Right kidney (tissue), 1 donor: ENCODE results near the gene GREB1.

Experiments
- DNase-seq: peaks from one replicate; pipeline ENCODE4 v3.0.0-alpha.2; 2016

Gene GREB1

DNA sequence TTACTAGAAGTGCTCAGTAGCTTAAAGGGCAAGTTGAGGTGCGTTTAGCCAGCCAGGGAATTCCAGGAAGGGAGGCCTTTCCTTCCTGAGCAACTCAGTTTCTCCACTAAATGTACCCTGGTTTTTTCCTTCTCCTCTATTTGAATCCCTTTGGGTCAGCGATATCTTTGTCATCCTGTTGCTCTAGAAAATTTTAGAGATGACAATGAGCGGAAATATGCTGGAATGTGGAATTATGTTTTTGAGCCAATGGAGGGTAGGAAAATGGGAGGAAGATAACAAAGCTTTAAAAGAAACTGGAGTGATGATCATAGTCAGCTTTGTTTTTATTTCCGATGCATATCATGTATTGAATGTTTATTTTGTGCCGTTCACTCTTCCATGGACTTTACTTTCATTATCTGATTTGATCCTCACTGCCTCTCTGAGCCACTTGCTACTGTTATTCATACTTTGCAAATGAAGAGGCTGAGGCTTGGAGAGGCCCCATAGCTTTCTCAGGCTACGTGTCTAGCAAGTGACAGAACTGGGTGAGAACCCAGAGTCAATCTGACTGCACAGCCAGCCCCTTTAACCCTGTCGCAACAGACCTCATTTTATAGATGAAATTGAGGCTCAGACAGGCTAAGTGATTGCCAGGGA, 68.8 kb downstream of the GREB1 start:
- no peak for DNase-seq

DNA sequence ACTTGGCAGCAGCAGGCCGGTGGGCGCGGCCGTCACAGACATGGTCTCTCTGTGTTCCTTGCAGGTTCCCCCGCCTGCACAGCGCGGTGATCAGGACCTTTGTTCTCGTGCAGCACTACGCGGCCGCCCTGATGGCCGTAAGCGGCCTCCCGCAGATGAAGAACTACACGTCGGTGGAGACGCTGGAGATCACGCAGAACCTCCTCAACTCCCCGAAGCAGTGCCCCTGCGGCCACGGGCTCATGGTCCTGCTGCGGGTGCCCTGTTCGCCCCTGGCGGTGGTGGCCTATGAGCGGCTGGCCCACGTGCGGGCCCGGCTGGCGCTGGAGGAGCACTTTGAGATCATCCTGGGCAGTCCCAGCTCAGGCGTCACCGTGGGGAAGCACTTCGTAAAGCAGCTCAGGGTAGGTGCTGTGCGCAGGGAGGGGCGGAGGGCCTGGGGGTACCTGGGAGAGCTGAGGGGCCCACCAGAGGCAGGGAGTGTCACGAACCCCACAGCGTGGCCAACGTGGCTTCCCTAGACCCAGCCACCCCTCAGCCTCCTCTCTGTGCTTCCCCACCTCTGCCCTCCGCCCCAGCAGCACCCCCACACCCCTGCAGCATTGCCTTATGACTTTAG, 76.9 kb downstream of the GREB1 start:
- no peak for DNase-seq

DNA sequence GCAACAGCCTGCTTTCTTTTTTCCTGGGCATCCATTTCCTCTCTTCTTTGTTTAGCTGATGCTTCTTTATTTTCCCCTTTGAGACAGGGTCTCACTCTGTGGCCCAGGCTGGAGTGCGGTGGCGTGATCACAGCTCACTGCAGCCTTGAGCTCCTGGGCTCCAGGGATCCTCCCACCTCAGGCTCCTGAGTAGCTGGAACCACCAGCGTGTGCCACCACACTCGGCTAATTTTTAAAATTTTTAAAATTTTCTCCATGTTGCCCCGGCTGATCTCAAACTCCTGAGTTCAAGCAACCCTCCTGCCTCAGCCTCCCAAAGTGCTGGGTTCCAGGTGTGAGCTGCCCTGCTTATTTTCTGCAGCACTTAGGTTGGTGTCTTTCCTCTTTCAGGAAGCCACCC, 77.4 kb downstream of the GREB1 start:
- no peak for DNase-seq

DNA sequence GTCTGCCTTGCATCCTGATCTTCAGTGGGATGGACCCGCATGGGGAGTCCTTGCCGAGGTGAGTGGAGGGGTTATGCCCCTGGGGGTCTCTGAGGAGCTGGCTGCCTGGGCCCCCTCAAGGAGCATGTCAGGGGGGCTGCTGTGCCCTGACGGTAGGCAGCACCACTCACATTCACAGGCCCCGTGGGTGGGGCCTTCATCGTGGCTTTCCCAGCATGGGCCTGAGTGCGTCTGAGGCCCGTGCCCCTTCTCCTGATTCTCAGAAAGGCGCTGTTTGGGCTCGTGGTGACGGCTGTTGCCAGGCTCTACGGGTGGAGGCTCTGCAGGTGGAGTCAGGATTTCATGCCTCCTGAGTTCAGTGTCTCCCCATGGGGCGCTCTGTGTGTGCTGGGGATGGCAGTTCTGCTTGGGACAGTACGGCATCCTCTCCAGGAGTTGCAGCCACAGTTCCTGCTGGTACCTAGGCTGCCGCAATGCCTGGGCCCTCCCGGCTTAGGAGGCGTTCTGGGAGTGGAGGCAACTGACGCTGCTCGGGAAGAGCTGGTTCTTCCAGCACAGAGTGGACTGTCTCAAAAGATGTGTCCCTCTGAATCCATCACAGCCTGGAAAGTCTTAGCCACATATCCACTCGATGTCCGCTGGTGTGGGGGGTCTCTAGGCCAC, 78.8 kb downstream of the GREB1 start:
- DNase-seq, result no peak

DNA sequence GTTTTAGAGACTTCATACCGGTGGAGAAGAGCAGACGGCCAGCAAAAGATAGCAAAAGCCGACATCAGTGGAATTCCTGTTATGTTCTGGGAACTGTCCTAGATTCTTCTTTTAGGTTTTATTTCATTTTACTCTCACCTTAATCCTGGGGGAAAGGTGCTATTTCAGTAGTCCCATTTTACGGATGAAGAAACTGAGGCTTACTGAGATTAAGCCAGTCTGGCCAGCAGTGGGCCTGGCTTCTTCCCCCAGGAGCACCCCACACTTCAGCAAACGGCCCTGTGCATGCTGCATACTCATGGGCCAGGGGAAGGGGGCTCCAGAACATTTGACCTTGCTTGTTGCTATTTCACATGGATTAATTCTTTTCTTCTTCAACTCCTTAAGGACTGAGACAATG, 79.5 kb downstream of the GREB1 start:
- DNase-seq, result no peak

DNA sequence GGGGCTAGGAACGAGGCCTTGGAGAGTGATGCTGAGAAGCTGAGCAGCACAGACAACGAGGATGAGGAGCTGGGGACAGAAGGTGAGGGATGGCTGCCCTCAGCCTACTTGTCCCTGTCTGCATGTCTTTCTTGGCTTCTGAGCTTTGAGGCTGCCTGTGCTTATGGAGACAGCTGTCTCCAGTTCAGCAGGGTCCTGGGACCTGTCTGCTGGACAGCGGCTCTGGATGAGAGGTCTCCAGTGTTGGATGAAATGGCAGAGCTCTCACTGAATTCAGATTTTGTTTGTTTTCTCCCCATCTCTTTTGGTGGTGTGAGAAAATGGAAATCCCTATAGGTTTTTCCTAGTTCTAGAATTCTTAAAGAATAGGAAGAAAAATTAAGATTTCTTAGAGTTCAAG, 81.4 kb downstream of the GREB1 start:
- DNase-seq, result no peak

DNA sequence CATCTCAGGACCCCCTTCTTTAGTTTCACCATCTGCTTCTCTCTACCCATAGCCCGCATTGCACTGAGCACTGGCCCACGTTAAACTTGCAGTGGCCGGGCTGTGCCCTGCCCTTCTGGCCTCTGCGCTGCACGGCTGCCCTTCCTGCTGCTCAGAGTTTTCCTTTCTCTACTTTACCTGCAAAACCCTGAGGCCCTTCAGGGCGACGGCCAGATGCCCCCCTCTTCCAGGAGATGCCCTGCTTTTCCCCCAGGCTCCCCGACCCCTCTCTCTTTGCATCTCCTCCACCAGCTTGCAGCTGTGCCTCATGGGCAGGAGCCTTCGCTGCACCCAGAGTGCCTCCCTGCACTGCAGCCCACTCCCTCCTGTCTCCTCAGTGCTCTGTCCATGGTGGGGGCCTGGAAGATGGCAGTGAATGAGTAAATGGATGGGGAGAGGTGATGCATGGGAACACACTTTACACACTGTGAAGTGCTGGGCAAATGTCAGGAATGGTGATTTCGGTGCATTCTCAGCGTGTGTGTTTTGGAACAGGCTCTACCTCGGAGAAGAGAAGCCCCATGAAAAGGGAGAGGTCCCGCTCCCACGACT, 82.3 kb downstream of the GREB1 start:
- DNase-seq, result no peak

DNA sequence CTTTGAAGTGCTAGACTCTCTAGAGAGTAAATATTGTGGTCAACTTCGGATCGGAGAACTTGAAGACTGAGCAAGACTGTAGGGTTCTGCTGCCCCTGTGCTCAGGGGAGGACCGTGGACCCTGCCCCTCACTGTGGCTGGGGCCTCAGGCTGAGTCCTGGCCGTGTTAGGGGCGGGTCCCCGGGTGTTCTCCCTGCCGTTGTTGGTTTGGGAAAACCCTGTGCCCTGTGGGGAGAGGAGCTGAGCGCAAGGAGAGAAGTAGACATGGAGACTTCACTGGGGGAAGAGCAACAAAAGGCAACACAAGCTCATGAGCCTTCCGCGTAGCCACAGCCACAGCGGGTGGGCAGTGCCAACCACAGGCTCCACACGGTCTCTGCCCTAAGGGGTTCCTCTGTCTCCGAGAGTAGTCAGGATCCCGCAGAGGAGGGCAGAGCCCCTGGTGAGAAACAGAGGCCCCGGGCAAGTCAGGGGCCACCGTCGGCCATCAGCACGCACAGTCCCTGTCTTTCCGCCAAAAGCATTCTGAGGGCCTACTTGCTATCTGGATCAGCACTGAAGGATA, 83.1 kb downstream of the GREB1 start:
- no peak for DNase-seq

DNA sequence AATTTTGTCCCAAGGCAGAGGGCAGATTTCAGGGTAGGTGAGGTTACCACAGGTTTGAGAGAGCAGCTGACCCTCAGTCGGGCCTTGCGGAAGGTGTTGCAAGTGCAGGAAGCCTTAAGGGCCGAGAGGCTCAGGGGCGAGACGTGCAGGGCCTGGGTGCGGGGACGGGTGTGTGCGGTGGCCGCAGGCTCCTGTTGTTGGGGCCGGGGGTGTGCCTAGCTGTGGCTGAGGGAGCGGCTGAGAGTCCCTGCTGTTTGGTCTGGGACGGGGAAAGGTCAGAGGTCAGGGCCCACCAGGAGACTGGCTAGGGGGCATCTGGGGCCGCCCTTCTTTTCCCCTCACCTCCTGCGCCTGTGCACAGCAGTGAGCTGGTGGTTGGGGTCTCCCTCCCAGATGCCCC, 83.7 kb downstream of the GREB1 start:
- DNase-seq, result no peak

DNA sequence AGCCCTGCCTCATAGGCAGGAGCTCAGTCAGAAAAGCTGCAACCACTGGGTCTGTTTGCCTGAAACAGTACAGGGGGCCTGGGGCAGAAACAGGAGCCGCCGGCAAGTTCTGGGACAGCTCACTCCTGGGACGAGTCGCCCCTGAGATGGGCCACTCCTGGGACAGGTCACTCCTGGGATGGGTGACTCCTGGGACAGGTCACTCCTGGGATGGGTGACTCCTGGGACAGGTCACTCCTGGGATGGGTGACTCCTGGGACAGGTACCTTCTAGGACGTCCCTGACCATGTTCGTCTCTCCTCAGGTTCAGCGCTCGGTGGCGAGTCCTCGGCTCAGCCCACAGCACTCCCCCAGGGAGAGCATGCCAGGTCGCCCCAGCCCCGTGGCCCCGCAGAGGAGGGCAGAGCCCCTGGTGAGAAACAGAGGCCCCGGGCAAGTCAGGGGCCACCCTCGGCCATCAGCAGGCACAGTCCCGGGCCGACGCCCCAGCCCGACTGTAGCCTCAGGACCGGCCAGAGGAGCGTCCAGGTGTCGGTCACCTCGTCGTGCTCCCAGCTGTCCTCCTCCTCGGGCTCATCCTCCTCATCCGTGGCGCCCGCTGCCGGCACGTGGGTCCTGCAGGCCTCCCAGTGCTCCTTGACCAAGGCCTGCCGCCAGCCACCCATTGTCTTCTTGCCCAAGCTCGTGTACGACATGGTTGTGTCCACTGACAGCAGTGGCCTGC, 84.3 kb downstream of the GREB1 start:
- DNase-seq, result no peak

DNA sequence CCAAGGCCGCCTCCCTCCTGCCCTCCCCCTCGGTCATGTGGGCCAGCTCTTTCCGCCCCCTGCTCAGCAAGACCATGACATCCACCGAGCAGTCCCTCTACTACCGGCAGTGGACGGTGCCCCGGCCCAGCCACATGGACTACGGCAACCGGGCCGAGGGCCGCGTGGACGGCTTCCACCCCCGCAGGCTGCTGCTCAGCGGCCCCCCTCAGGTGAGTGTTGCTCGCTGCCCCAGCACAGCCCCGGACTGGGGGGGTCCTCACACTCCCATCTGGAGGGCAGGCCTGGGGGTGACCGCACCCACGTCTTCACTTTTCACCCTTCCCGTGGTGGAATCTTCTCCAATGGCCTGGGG, 84.8 kb downstream of the GREB1 start:
- no peak for DNase-seq

DNA sequence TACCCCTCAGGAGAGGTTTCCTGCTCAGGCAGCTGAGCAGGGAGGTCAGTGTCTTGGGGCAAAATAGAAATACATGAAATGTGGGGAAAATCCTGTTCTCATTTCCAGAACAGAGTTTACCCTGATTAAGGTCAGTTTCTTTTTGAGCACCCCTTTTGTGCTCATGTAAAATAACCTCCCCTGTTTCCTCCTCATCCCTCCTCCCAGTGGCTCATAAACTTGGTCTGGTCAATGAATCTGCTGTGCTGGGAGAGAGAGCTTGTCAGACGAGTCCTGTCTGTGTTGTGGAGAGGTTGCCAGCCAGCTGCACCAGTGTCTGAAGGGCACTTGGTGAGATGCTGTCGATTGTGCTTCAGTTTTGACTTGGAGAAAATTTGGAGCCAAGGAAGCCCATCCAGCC, 87.6 kb downstream of the GREB1 start:
- DNase-seq, result no peak

DNA sequence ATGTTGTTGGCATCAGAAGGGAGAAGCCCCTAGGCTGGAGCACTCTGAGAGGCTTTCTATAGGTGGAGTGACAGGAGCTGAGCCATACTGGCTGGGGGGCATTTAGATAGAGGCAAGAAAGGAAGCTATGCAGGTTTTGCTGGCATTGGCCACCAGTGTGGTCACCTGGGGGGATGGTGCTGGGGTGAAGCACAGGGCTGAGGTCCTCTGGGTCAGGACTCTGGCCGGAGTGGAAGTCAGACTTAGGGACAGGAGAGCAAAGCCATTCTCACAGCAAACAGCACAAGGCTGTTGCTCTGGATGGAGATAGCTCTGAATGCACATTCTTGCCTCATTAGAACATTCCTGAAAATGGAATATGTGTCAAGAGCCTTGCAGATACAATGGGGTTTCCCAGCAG, 88.8 kb downstream of the GREB1 start:
- no peak for DNase-seq

DNA sequence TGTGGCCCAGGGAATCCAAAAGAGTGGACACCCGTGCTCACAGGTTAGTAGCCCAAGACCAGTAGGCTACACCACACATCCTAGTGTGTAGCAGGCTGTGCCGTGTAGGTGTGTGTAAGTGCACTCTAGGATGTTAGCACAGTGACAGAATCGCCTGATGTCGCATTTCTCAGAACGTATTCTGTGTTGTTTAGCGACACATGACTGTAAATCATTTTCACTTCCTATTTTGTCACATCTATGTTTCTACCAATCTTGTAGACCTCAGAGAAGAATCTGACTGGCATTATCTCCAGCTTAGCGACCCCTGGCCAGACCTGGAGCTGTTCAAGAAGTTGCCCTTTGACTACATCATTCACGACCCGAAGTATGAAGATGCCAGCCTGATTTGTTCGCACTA, 91.0 kb downstream of the GREB1 start:
- no peak for DNase-seq

DNA sequence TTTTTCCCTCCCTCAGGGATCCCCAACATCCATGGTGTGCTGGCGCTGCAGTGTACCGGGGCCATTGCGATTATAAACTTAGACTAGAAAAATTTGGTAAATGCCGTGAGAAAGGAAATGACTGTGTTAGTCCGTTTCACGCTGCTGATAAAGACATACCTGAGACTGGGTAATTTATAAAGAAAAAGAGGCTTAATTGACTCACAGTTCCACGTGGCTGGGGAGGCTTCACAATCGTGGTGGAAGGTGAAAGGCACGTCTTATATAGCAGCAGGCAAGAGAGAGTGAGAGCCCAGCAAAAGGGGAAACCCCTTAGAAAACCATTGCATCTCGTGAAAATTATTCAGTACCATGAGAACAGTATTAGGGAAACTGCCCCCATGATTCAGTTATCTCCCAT, 91.8 kb downstream of the GREB1 start:
- DNase-seq, result no peak

DNA sequence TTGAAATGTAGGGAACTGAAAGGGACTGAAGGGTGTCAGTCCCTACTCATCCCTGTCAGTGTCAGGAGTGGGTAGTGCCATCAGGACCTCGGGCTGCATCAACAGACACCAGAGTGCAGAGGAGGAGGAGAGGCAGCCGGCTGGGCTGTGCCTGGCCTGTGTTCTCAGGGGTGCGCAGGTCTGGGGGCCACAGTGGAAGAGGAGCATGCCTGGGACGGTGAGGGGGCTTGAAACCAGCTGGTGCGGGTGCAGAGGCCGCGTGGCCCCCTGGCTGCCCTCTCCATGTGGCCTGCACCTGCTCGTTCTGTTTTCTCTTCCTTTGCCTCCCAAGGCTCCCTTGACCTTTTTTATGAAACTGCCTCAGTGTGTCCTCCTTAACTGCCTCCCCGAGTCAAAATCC, 94.8 kb downstream of the GREB1 start:
- no peak for DNase-seq

DNA sequence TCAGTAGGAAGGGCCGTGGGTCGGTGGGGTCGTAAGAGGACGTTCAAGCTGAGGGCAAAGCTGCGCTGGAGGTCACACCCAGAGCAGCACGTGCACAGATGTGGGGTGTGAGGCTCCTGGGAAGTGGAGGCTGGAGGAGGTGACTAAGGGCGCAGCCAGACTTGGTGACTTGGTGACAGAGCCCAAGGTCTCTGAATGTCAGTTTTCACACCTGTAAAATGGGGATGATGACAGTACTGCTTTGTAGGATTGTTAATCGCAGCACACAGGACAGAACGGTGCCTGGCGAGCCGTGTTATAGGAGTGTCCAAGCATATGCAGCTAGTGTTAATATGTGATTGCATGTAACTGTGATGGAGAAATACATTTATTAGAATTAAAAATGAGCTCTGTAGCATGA, 95.4 kb downstream of the GREB1 start:
- DNase-seq, result no peak

DNA sequence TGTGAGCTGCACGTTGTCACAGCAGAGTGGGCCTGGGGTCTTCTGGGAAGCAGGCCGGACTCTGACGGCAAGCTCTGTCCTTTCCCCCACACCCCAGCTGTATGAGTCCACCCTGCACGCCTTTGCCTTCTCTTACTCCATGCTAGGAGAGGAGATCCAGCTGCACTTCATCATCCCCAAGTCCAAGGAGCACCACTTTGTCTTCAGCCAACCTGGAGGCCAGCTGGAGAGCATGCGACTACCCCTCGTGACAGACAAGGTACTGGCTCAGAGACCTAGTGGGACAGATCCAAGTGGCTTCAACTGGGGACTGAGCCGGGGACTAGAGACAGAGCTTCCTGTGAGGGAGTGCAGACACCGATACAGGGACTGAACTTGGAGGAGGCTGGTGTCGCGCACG, 96.0 kb downstream of the GREB1 start:
- DNase-seq, result no peak

DNA sequence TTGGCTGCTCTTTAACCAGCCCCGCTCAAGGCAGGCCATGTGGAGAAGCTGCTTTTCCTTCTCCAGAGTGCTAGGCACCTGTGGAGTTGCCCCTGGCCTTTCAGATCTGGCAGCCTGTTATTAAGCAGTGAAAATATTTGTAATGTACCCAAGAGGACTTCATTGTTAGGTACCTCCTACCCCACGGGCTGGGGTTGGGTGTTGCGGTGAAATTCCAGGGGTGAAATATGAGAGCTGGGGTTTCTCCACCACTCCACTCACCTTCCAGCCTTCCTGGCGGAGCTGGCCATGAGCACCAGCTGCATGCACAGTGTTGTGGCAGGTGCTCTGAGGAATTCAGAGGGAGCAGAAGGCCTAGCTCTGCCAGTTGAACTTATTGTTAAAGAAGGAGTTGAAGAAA, 97.0 kb downstream of the GREB1 start:
- no peak for DNase-seq

DNA sequence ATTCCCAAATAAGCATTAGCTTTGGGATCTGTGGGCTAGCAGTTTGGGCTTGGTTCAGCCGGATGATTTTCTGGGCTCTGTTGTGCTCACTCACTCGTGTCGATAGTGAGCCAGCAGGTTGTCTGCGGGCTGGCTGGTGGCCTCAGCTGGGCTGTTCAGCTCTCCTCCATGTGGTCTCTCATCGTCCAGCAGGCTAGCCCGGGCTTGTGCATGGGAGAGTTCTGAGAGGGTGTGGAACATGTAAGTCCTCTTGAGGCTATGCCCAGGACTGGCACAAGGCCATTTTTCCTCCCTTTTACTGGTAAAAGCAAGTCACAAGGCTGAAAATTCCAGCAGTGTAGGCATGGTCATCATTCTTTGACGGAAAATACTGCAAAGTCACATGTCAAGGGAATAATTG, 97.6 kb downstream of the GREB1 start:
- no peak for DNase-seq

DNA sequence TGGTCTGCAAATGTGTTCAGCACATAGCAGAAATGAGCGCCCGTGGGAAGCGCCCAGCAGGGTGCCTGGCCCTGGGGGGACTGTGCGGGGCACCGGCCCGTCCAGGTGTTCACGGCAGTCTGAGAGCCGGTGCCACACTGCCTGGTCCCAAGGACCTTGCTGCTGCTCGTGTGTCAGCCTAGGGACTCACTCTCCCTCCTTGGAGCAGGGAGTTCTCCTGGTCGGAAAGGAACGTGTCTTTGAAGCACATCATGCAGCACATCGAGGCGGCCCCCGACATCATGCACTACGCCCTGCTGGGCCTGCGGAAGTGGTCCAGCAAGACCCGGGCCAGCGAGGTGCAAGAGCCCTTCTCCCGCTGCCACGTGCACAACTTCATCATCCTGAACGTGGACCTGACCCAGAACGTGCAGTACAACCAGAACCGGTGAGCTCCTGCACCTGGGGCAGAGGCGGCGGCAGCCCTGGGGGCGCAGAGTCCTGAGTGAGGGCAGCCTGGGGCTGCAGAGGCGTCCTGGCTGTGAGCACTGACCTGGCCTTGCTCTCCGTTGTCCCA, 100.2 kb downstream of the GREB1 start:
- no peak for DNase-seq

DNA sequence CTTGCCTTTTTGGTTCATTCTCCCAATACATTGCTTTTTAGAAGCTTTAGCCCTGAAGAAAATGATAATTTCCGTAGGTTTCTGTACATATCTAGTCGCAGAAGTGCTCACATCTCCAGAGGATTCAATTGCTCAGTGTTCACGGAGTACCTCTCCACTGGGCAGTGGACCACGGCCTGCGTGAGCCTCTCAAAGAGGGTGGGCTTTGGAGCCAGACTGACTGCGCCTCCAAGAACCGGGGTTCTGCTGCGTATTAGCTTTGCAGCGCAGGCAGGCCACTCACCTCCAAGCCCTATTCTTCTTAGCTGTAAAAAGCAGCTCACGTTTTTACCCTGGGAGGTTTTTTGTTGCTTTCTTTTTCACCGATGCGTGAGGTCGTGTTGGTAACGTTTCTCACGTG, 100.7 kb downstream of the GREB1 start:
- no peak for DNase-seq

DNA sequence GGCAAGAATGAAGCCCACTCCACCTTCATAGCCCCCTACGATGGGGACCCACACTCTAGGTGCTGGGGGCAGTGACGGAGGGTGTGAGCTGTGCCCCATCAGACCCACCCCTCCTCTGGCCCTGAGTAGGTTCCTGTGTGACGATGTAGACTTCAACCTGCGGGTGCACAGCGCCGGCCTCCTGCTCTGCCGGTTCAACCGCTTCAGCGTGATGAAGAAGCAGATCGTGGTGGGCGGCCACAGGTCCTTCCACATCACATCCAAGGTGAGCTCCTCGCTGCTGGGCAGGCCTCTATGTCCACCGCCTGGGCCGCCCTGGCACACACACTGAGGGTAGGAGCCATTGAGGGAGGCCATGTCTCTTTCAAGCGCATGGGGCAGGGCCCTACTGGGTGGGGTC, 101.3 kb downstream of the GREB1 start:
- DNase-seq, result no peak
